DND-41 (cell line): ENCODE results near the gene ENTPD6.

Experiments
- CTCF ChIP-seq: IDR thresholded peaks from 2 replicates; pipeline ENCODE4 v1.5.1; 2012; ENCODE audit warnings: borderline replicate concordance, low read length, moderate library complexity, mild to moderate bottlenecking; ENCODE audit not compliant: poor library complexity, severe bottlenecking; ENCODE audit errors: extremely low read depth
- EZH2 ChIP-seq: IDR thresholded peaks from 3 replicates; pipeline ENCODE4 v1.6.1; 2012; ENCODE audit warnings: borderline replicate concordance, low read depth, mild to moderate bottlenecking, moderate library complexity, low read length, inconsistent platforms; ENCODE audit not compliant: severe bottlenecking

- TF ChIP-seq CTCF: no peak
- TF ChIP-seq EZH2: no peak
Measured at GRCh38 chr20:25214819-25215218, 19.3 kb downstream of the ENTPD6 start.
